HEK293 (cell line): ENCODE data around the gene DKKL1.

ENCODE experiments used
- CTCF ChIA-PET: fragments of 350-600 bp; formaldehyde crosslinking; extraction: SDS; loops from one replicate; lab custom pipeline; 2021; ENCODE audit warnings: antibody characterized with exemption; lab: Yijun Ruan, JAX
- POLR2A ChIA-PET: fragments of 300-600 bp; formaldehyde crosslinking; extraction: SDS; loops from one replicate; lab custom pipeline; 2020; ENCODE audit warnings: antibody characterized with exemption, inconsistent platforms; lab: Yijun Ruan, JAX
- H3K27ac ChIP-seq: fragments of 200-500 bp; sonication (Bioruptor generic); 2 replicates; pipeline ENCODE4 v1.5.1; 2014; ENCODE audit warnings: low read depth, low read length, control low read depth, inconsistent platforms; ENCODE audit errors: extremely low read depth
- H3K36me3 ChIP-seq, 2 experiments: fragments of 200-500 bp in 1 of 2; sonication (Bioruptor generic) in 1 of 2; 1 replicate in 1 of 2; 2 replicates in 1 of 2; pipeline ENCODE4 v1.5.1; 2014 to 2017; ENCODE audit warnings: inconsistent platforms in 2 of 2, low read length in 2 of 2; ENCODE audit not compliant: control insufficient read depth in 2 of 2, insufficient read depth in 1 of 2
- H3K4me1 ChIP-seq: fragments of 200-500 bp; sonication (Bioruptor generic); 2 replicates; pipeline ENCODE4 v1.5.1; 2014; ENCODE audit warnings: mild to moderate bottlenecking, low read length, inconsistent platforms; ENCODE audit not compliant: control insufficient read depth, insufficient read depth
- H3K4me3 ChIP-seq: 2 replicates; pipeline ENCODE4 v1.5.1; 2011; ENCODE audit warnings: low read depth, mild to moderate bottlenecking, control low read depth, low read length, moderate library complexity
- H3K9me3 ChIP-seq: fragments of 200-500 bp; sonication (Bioruptor generic); 2 replicates; pipeline ENCODE4 v1.5.1; 2014; ENCODE audit warnings: low read depth, low read length, inconsistent platforms; ENCODE audit not compliant: control insufficient read depth, insufficient read depth
- GLI2 ChIP-seq: fragments of 450-650 bp; formaldehyde crosslinking; IDR thresholded peaks from 2 replicates; pipeline ENCODE4; 2017; ENCODE audit warnings: missing biosample characterization, missing genetic modification characterization, low read depth, borderline replicate concordance
- GLIS1 ChIP-seq: fragments of 450-650 bp; formaldehyde crosslinking; IDR thresholded peaks from 2 replicates; pipeline ENCODE4 v1.5.1; 2016; ENCODE audit warnings: missing biosample characterization, missing genetic modification characterization
- GLIS2 ChIP-seq: fragments of 450-650 bp; formaldehyde crosslinking; IDR thresholded peaks from 2 replicates; pipeline ENCODE4 v1.5.1; 2016; ENCODE audit warnings: missing biosample characterization, missing genetic modification characterization
- MEIS1 ChIP-seq: sonication (generic); formaldehyde crosslinking; IDR thresholded peaks from 2 replicates; pipeline ENCODE4 v1.8.1; 2022; ENCODE audit warnings: missing genetic modification reagents, mild to moderate bottlenecking, borderline replicate concordance
- MYNN ChIP-seq: fragments of 450-650 bp; formaldehyde crosslinking; IDR thresholded peaks from 2 replicates; pipeline ENCODE4 v1.5.1; 2016; ENCODE audit warnings: missing biosample characterization, missing genetic modification characterization, borderline replicate concordance
- RBAK ChIP-seq: fragments of 450-650 bp; formaldehyde crosslinking; IDR thresholded peaks from 2 replicates; pipeline ENCODE4 v1.5.1; 2016; ENCODE audit warnings: missing biosample characterization, missing genetic modification characterization
- YY2 ChIP-seq: fragments of 450-650 bp; formaldehyde crosslinking; IDR thresholded peaks from 2 replicates; pipeline ENCODE4 v1.5.1; 2016; ENCODE audit warnings: missing biosample characterization, missing genetic modification characterization
- ZBTB17 ChIP-seq: fragments of 450-650 bp; formaldehyde crosslinking; IDR thresholded peaks from 2 replicates; pipeline ENCODE4 v1.5.1; 2016; ENCODE audit warnings: missing biosample characterization, missing genetic modification characterization
- ZBTB48 ChIP-seq: fragments of 450-650 bp; formaldehyde crosslinking; IDR thresholded peaks from 2 replicates; pipeline ENCODE4 v1.5.1; 2016; ENCODE audit warnings: missing biosample characterization, missing genetic modification characterization
- ZBTB8A ChIP-seq: fragments of 450-650 bp; formaldehyde crosslinking; IDR thresholded peaks from 2 replicates; pipeline ENCODE4 v1.5.1; 2016; ENCODE audit warnings: missing biosample characterization, missing genetic modification characterization
- ZFP37 ChIP-seq: fragments of 450-650 bp; formaldehyde crosslinking; IDR thresholded peaks from 2 replicates; pipeline ENCODE4 v1.5.1; 2016; ENCODE audit warnings: missing biosample characterization, missing genetic modification characterization
- ZNF132 ChIP-seq: fragments of 450-650 bp; formaldehyde crosslinking; IDR thresholded peaks from 2 replicates; pipeline ENCODE4 v1.5.1; 2017; ENCODE audit warnings: missing biosample characterization, missing genetic modification characterization, borderline replicate concordance
- ZNF184 ChIP-seq: fragments of 450-650 bp; IDR thresholded peaks from 2 replicates; pipeline ENCODE4 v1.5.1; 2018; ENCODE audit warnings: missing biosample characterization, mild to moderate bottlenecking, missing genetic modification characterization
- ZNF211 ChIP-seq: fragments of 450-650 bp; formaldehyde crosslinking; IDR thresholded peaks from 2 replicates; pipeline ENCODE4 v1.5.1; 2016; ENCODE audit warnings: low read depth, missing biosample characterization, missing genetic modification characterization
- ZNF239 ChIP-seq: fragments of 450-650 bp; formaldehyde crosslinking; IDR thresholded peaks from 2 replicates; pipeline ENCODE4 v1.5.1; 2016; ENCODE audit warnings: missing biosample characterization, missing genetic modification characterization
- ZNF335 ChIP-seq: fragments of 450-650 bp; formaldehyde crosslinking; conservative IDR thresholded peaks from 2 replicates; pipeline ENCODE4 v1.5.1; 2016; ENCODE audit warnings: missing biosample characterization, missing genetic modification characterization
- ZNF394 ChIP-seq: fragments of 450-650 bp; formaldehyde crosslinking; IDR thresholded peaks from 2 replicates; pipeline ENCODE4 v1.5.1; 2016; ENCODE audit warnings: missing biosample characterization, missing genetic modification characterization, mild to moderate bottlenecking, moderate library complexity, borderline replicate concordance
- ZNF416 ChIP-seq: fragments of 450-650 bp; formaldehyde crosslinking; IDR thresholded peaks from 2 replicates; pipeline ENCODE4 v1.5.1; 2016; ENCODE audit warnings: missing biosample characterization, missing genetic modification characterization
- ZNF473 ChIP-seq: fragments of 450-650 bp; formaldehyde crosslinking; IDR thresholded peaks from 2 replicates; pipeline ENCODE4 v1.5.1; 2017; ENCODE audit warnings: missing biosample characterization, missing genetic modification characterization
- ZNF555 ChIP-seq: fragments of 450-650 bp; formaldehyde crosslinking; conservative IDR thresholded peaks from 2 replicates; pipeline ENCODE4 v1.5.1; 2017; ENCODE audit warnings: missing biosample characterization, mild to moderate bottlenecking, missing genetic modification characterization, inconsistent platforms
- ZNF624 ChIP-seq: fragments of 450-650 bp; formaldehyde crosslinking; IDR thresholded peaks from 2 replicates; pipeline ENCODE4 v1.5.1; 2017; ENCODE audit warnings: missing biosample characterization, missing genetic modification characterization
- ZNF626 ChIP-seq: fragments of 450-650 bp; sonication (Bioruptor Pico); formaldehyde crosslinking; IDR thresholded peaks from 2 replicates; pipeline ENCODE4 v1.5.1; 2018; ENCODE audit warnings: missing biosample characterization, missing genetic modification characterization, inconsistent platforms
- ZNF677 ChIP-seq: fragments of 450-650 bp; IDR thresholded peaks from 2 replicates; pipeline ENCODE4 v1.5.0; 2018; ENCODE audit warnings: missing biosample characterization, mild to moderate bottlenecking, missing genetic modification characterization, moderate library complexity
- ZSCAN16 ChIP-seq: fragments of 450-650 bp; formaldehyde crosslinking; IDR thresholded peaks from 2 replicates; pipeline ENCODE4 v1.5.1; 2016; ENCODE audit warnings: missing biosample characterization, missing genetic modification characterization
- ZSCAN23 ChIP-seq: fragments of 450-650 bp; formaldehyde crosslinking; IDR thresholded peaks from 2 replicates; pipeline ENCODE4 v1.5.1; 2016; ENCODE audit warnings: missing biosample characterization, missing genetic modification characterization
- TF ChIP-seq, protein P1 (sequence below): fragments of 450-650 bp; formaldehyde crosslinking; IDR thresholded peaks from 2 replicates; pipeline ENCODE4 v1.5.1; 2016; ENCODE audit warnings: missing biosample characterization, missing genetic modification characterization
- TF ChIP-seq, protein P2 (sequence below): fragments of 450-650 bp; formaldehyde crosslinking; IDR thresholded peaks from 2 replicates; pipeline ENCODE4 v1.5.1; 2017; ENCODE audit warnings: missing biosample characterization, missing genetic modification characterization
- TF ChIP-seq, protein P3 (sequence below): fragments of 450-650 bp; formaldehyde crosslinking; IDR thresholded peaks from 2 replicates; pipeline ENCODE4 v1.5.1; 2016; ENCODE audit warnings: missing biosample characterization, missing genetic modification characterization, low read depth

DKKL1 gene

DNA sequence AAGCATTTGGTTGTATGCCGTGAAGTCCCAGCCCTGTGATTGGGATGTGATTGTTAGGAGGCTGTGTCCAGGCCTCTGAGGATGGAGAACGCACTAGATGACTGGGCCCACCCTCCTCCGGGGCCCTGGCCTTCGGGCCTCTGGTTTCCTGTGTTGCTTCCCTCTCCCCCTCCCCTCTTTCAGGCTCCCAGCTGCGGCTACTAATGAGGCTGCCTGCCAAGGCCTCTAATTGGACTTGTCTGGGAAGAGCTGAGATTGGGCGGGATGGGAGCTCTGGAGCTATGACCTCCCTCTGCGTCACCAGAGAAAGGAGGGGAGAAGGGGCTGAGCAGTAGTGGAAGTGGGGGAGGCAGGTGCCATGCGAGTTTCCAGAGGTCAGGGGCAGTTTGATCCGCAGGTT is 49.7 kb downstream of the DKKL1 start (continued):
- TF ChIP-seq, protein P1, sequence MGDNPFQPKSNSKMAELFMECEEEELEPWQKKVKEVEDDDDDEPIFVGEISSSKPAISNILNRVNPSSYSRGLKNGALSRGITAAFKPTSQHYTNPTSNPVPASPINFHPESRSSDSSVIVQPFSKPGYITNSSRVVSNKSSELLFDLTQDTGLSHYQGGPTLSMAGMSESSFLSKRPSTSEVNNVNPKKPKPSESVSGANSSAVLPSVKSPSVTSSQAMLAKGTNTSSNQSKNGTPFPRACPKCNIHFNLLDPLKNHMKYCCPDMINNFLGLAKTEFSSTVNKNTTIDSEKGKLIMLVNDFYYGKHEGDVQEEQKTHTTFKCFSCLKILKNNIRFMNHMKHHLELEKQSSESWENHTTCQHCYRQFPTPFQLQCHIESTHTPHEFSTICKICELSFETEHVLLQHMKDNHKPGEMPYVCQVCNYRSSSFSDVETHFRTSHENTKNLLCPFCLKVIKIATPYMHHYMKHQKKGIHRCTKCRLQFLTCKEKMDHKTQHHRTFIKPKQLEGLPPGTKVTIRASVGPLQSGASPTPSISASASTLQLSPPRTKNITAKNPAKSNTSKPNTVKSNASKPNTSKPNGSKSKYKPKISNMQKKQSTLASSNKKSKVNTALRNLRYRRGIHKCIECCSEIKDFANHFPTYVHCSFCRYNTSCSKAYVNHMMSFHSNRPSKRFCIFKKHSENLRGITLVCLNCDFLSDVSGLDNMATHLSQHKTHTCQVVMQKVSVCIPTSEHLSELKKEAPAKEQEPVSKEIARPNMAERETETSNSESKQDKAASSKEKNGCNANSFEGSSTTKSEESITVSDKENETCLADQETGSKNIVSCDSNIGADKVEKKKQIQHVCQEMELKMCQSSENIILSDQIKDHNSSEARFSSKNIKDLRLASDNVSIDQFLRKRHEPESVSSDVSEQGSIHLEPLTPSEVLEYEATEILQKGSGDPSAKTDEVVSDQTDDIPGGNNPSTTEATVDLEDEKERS (tag by site-specific recombination), result no peak
- TF ChIP-seq, protein P2, sequence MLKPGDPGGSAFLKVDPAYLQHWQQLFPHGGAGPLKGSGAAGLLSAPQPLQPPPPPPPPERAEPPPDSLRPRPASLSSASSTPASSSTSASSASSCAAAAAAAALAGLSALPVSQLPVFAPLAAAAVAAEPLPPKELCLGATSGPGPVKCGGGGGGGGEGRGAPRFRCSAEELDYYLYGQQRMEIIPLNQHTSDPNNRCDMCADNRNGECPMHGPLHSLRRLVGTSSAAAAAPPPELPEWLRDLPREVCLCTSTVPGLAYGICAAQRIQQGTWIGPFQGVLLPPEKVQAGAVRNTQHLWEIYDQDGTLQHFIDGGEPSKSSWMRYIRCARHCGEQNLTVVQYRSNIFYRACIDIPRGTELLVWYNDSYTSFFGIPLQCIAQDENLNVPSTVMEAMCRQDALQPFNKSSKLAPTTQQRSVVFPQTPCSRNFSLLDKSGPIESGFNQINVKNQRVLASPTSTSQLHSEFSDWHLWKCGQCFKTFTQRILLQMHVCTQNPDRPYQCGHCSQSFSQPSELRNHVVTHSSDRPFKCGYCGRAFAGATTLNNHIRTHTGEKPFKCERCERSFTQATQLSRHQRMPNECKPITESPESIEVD (tag by site-specific recombination), result no peak
- TF ChIP-seq ZNF335 (tag by site-specific recombination) (no peak), GLI2 (tag by site-specific recombination) (no peak), ZNF626 (tag by site-specific recombination) (no peak), ZNF239 (tag by site-specific recombination) (no peak), RBAK (tag by site-specific recombination) (no peak), ZBTB8A (tag by site-specific recombination) (no peak), YY2 (no peak)
- TF ChIP-seq, protein P3, sequence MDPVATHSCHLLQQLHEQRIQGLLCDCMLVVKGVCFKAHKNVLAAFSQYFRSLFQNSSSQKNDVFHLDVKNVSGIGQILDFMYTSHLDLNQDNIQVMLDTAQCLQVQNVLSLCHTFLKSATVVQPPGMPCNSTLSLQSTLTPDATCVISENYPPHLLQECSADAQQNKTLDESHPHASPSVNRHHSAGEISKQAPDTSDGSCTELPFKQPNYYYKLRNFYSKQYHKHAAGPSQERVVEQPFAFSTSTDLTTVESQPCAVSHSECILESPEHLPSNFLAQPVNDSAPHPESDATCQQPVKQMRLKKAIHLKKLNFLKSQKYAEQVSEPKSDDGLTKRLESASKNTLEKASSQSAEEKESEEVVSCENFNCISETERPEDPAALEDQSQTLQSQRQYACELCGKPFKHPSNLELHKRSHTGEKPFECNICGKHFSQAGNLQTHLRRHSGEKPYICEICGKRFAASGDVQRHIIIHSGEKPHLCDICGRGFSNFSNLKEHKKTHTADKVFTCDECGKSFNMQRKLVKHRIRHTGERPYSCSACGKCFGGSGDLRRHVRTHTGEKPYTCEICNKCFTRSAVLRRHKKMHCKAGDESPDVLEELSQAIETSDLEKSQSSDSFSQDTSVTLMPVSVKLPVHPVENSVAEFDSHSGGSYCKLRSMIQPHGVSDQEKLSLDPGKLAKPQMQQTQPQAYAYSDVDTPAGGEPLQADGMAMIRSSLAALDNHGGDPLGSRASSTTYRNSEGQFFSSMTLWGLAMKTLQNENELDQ (tag by site-specific recombination), result no peak

DNA sequence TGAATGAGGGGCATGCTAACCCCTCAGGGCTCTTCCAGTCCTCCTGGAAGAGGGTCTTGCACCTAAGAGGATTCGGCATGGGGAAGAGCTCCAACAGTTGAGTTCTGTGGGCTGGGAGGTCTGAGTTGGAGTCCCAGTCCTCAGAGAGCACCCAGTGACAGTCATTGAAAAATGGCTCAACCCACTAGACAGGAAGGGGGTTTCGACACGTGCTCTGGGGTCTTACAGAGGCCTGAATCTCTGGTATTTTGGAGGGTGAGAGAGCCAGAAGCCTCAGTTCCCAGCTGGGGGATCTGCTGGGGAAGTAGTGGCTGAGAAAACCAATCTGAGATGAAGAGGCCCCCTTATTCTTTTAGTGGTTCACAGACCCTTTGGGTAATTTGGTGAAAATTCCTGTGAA is 50.6 kb downstream of the DKKL1 start:
- POLR2A ChIA-PET, result no interaction called here
- Histone ChIP-seq H3K9me3 (no peaks in the 10 kb centered on the region), H3K27ac (no peak overlapping the region), H3K4me3 (no peak overlapping the region), H3K4me1 (no peaks in the 10 kb centered on the region), H3K36me3 (no peaks in the 10 kb centered on the region)
- TF ChIP-seq MYNN (no peak), ZBTB48 (tag by site-specific recombination) (no peak), ZNF132 (tag by site-specific recombination) (no peak), ZNF677 (no peak), MEIS1 (CRISPR knock-in tag) (no peak), ZSCAN23 (tag by site-specific recombination) (no peak), ZNF555 (tag by site-specific recombination) (no peak), GLIS2 (tag by site-specific recombination) (no peak), ZNF211 (tag by site-specific recombination) (no peak), ZNF624 (tag by site-specific recombination) (no peak), GLIS1 (tag by site-specific recombination) (no peak), ZNF394 (no peak), ZNF416 (tag by site-specific recombination) (no peak), ZNF473 (tag by site-specific recombination) (no peak), ZBTB17 (tag by site-specific recombination) (no peak), ZSCAN16 (tag by site-specific recombination) (no peak), ZNF184 (tag by site-specific recombination) (no peak), ZFP37 (no peak)
- CTCF ChIA-PET, result interaction anchor here (1.9 to 6.9 kb wide), 2 partner anchors 6 to 22 kb away, joined by 12 to 28 read pairs; no protein-coding TSS in a partner anchor
